ENCODE data around the gene CDH4.

Gene CDH4

DNA sequence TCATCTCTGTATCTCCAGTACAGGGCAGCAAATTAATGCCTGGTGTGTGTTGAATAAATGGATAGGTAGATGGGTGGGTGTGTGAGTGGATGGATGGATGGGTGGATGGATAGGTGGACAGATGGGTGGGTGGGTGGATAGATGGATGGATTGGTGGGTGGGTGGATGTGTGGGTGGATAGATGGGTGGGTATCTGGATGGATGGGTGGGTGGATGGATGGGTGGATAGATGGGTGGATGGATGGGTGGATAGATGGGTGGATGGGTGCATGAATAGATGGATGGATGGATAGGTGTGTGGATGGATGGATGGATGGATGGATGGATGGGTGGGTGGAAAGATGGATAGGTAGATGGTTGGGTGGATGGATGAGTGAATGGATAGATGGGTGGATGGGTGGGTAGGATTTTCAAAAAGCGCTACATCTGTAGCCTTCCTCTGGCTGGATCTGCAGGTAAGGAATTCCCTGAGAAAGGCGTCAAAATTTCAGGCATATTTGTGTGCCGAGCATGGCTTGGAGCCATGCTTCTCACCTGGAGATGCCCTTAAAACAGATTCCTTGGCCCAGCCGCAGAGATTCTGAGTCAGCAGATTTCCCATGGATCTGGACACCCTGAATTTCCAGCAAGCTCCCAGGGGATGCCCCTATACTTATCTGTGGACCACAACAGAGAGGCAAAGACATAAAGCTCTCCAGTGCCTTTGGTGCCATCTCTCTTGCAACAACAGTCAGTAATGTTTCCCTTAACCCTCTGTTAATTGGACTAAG is 177.6 kb downstream of the CDH4 start:
- ChIA-PET CTCF (interaction anchor here (0.6 to 0.8 kb wide), 2 partner anchors 25 to 201 kb away, joined by 3 read pairs; no protein-coding TSS in a partner anchor), POLR2A (ENCODE audit: low non-redundant PET) (no interaction called here)
- no peak for TF ChIP-seq CTCF (conservative IDR thresholded peaks at IDR 0.05; ENCODE audit: low read depth)
- no peak overlapping the region for H3K27ac ChIP-seq
- DNase-seq (ENCODE audit: low spot score) = no peak

- POLR2A ChIA-PET (ENCODE audit: low non-redundant PET) = no interaction called here
- no peak for DNase-seq (ENCODE audit: low spot score)
- CTCF ChIA-PET = interaction anchor here (0.6 to 0.8 kb wide), 3 partner anchors 26 to 202 kb away, joined by 3 to 4 read pairs (median 3); no protein-coding TSS in a partner anchor
- H3K27ac ChIP-seq = no peak overlapping the region
- no peak for TF ChIP-seq CTCF (conservative IDR thresholded peaks at IDR 0.05; ENCODE audit: low read depth)
Observed at GRCh38 chr20:61430228-61430624, 178.2 kb downstream of the CDH4 start.

DNA sequence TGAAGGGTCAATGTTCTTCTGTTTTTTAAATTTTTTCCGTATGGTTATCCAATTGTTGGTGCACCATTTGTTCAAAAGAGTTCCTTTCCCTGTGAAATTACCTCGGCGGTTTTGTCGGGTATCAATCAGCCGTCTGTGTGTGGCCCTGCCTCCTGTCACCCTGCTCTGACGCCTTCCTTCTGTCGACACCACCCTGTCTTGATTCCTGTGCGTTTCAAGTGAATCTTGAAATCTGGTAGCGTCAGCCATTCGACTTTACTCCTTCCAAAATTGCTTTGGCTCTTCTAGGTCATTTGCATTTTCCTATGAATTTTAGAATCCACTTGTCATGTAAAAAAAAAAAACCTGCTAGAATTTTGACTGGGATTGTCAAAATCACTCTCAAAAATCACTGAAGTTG is 181.1 kb downstream of the CDH4 start:
- CTCF ChIA-PET = no interaction called here
- DNase-seq (ENCODE audit: low spot score) = no peak
- POLR2A ChIA-PET (ENCODE audit: low non-redundant PET) = no interaction called here
- TF ChIP-seq CTCF (conservative IDR thresholded peaks at IDR 0.05; ENCODE audit: low read depth) = no peak
- no peak overlapping the region for H3K27ac ChIP-seq

DNA sequence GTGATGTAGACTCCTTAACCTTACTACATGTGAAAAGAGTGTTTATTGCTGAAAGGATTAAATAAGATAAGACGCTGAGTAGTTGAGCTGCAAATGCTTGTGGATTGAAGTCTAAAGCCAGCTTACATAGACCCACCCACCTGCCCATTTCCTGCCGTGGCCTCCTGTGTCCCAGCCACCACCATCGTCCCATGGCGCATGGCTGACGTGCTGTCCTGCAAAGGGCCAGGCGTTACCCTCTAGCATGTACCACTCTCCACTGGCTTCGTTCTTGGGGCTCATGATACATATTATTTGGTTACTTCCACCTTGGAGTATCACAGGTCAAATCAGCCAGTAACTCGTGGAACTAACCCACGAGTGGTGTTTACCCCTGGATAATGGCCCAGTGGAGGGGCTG is 181.8 kb downstream of the CDH4 start:
- POLR2A ChIA-PET (ENCODE audit: low non-redundant PET) = no interaction called here
- no peak for TF ChIP-seq CTCF (conservative IDR thresholded peaks at IDR 0.05; ENCODE audit: low read depth)
- CTCF ChIA-PET = no interaction called here
- no peak for DNase-seq (ENCODE audit: low spot score)
- no peak overlapping the region for H3K27ac ChIP-seq

DNA sequence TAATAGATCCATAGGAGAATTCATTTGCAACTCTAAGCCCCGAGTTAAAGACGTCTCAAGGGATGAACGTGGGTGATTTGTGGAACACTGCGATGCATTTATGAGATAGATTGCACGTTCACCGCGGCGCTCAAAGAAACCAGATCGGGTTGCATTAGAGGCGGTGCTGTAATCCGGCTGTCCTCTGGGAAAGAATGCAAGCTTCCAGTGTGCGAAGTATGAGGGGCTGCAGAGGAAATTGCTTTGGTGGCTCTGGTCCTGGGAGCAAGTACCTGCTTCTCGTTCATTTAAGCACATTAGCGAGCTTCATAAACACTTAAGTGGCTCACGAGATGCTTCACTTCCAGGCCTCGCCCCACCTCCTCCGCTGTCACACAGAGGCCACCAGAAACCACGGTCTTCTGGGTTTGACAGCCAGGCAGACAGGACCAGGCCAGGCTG is 182.3 kb downstream of the CDH4 start:
- no peak for DNase-seq (ENCODE audit: low spot score)
- H3K27ac ChIP-seq = no peak overlapping the region
- ChIA-PET CTCF (interaction anchor here (0.6 kb wide), 1 partner anchor 131 kb away, joined by 3 read pairs; no protein-coding TSS in a partner anchor), POLR2A (ENCODE audit: low non-redundant PET) (no interaction called here)
- TF ChIP-seq CTCF (conservative IDR thresholded peaks at IDR 0.05; ENCODE audit: low read depth) = no peak

DNA sequence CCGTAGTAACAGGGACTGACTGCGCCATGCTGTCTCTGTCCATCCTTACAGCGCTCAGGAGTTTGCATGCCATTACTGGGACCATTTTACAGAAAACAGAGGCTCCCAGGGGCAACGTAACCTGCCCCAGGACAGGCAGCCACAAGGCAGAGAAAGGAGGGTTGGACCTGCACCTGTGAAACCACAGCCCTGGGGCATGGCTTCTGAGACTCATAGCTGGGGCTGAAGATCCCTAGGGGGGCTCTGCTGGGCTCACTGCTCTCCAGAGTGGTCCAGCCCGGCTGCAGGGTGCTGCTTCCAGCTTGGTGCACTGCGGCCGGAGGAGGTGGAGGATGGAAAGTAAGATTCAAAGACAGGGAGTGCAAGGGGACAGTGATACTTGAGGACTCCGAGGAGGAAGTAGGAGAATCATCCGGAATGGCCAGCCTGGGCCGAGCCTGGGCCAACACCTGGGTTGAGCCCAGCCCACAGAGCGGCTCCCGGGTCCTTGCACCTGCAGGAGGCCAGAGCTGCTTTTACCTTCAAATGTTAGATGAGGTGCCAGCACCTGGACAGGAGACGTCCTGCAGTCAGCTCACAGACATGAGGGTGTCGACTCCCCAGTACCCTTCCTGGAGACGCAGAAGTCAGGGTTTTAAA is 183.2 kb downstream of the CDH4 start:
- POLR2A ChIA-PET (ENCODE audit: low non-redundant PET) = no interaction called here
- CTCF ChIA-PET = interaction anchor here (0.6 to 0.7 kb wide), 2 partner anchors 207 to 279 kb away, joined by 3 to 4 read pairs; no protein-coding TSS in a partner anchor
- peak overlapping the region; percentile 88 for H3K27ac ChIP-seq
- TF ChIP-seq CTCF (conservative IDR thresholded peaks at IDR 0.05; ENCODE audit: low read depth) = no peak
- DNase-seq (ENCODE audit: low spot score) = no peak
